ENCODE results near the gene FAM89B. TPM values are rescaled to one million over a fixed set of nuclear protein-coding genes. Genes with fewer than 3 reads are reported as not detected.
A peak's percentile ranks its signal among the peaks of the same experiment; 100 is the strongest.
"Not testable (repeated sequence)": the region's sequence is repeated elsewhere in the genome, so short reads cannot be mapped to it uniquely, and the experiment has no call there.

The FAM89B gene
- total RNA-seq (10 to 100 TPM; 61.2 to 96.7 (median 91.6) TPM), polyA plus RNA-seq (10 to 100 TPM; 34.0 to 63.3 (median 38.4) TPM)

DNA sequence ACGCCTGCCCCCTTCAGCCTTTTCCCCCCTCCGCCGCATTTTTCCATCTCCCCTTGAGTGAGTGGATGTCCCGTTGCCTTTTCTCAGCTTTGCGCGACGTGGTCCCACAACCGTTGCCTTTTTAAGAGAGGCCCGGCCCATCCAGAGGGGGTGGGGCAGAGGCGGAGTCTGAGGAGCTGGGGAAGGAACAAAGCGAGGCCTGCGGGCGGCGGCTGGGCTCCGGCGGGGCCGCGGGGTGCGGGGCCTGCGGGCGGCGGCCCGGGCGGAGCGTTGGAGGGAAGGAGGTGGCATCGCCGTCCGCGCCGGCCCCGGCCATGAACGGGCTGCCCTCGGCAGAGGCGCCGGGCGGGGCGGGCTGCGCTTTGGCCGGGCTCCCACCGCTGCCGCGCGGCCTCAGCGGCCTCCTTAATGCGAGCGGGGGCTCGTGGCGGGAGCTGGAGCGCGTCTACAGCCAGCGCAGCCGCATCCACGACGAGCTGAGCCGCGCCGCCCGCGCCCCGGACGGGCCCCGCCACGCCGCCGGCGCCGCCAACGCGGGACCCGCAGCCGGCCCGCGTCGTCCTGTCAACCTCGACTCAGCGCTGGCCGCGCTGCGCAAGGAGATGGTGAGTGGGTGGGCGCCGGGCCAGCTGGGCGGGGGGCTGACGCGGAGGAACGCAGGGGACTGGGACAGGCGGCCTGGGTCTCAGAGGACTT is at the start of gene FAM89B:
Gene FAM89B, plus strand, starts transcription at position 183 of the 696 bp plus-strand sequence. Its CDS starts 132 bp downstream, at position 315.
- no peak for TF ChIP-seq POLR2A (IDR thresholded peaks at IDR 0.05)
- no peak for TF ChIP-seq EP300 (IDR thresholded peaks at IDR 0.05)
- TF ChIP-seq POLR2AphosphoS5 (IDR thresholded peaks at IDR 0.05) = peak; percentile 46 to 72 (median 60)
- TF ChIP-seq, protein P1, sequence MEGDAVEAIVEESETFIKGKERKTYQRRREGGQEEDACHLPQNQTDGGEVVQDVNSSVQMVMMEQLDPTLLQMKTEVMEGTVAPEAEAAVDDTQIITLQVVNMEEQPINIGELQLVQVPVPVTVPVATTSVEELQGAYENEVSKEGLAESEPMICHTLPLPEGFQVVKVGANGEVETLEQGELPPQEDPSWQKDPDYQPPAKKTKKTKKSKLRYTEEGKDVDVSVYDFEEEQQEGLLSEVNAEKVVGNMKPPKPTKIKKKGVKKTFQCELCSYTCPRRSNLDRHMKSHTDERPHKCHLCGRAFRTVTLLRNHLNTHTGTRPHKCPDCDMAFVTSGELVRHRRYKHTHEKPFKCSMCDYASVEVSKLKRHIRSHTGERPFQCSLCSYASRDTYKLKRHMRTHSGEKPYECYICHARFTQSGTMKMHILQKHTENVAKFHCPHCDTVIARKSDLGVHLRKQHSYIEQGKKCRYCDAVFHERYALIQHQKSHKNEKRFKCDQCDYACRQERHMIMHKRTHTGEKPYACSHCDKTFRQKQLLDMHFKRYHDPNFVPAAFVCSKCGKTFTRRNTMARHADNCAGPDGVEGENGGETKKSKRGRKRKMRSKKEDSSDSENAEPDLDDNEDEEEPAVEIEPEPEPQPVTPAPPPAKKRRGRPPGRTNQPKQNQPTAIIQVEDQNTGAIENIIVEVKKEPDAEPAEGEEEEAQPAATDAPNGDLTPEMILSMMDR (IDR thresholded peaks at IDR 0.05) = no peak
- Histone ChIP-seq H3K4me3 (peak within 1 kb of the TSS; percentile 51 to 99 (median 87)), H3K27ac (peak within 1 kb of the TSS; percentile 91 to 98 (median 98)), H3K36me3 (peaks cover 0 to 5% (median 0%) of the 10 kb centered on the region in 4 donors), H3K4me1 (peaks cover 0 to 75% (median 68%) of the 10 kb centered on the region in 4 donors), H3K27me3 (no peaks in the 10 kb centered on the region), H3K9me3 (no peaks in the 10 kb centered on the region)
- DNase-seq = peak; percentile 97
- intact Hi-C loops (cut with DNase I) = loop anchor here (1.0 to 5.0 kb wide), 5 partner anchors 14 to 285 kb away; partner anchors contain the start of genes CFL1, LTBP3, MAP3K11 and NEAT1
- WGBS, 2 donors = 0% methylated on average over 86 of the region's 86 CpGs

GRCh38 chr11:65522718-65523630 is 49.4 kb upstream of the FAM89B start:
- intact Hi-C loops (cut with DNase I) = loop anchor here (5.0 kb wide), 1 partner anchor 166 kb away; no protein-coding TSS in a partner anchor
- H3K27me3 ChIP-seq, DNase-seq, H3K9me3 ChIP-seq, H3K4me3 ChIP-seq: not testable (repeated sequence)
- 38 to 52% methylated on average over 18 of the region's 18 CpGs for WGBS, 2 donors
- H3K4me1 ChIP-seq = peaks cover 0 to 29% (median 25%) of the 10 kb centered on the region in 4 donors
- peak overlapping the region in 1 of 4 donors; percentile 87 for H3K27ac ChIP-seq
- H3K36me3 ChIP-seq = peaks cover 0 to 20% (median 5%) of the 10 kb centered on the region in 4 donors

- not testable (repeated sequence) for H3K27me3 ChIP-seq, H3K9me3 ChIP-seq, DNase-seq, H3K4me3 ChIP-seq
- H3K36me3 ChIP-seq = peaks cover 0 to 26% (median 5%) of the 10 kb centered on the region in 4 donors
- peaks cover 0 to 29% (median 25%) of the 10 kb centered on the region in 4 donors for H3K4me1 ChIP-seq
- WGBS, 2 donors = 74 to 90% methylated on average over 7 of the region's 7 CpGs
- intact Hi-C loops (cut with DNase I) = loop anchor here (5.0 kb wide), 1 partner anchor 166 kb away; no protein-coding TSS in a partner anchor
- H3K27ac ChIP-seq = peak overlapping the region in 2 of 4 donors; percentile 87 to 97
Observed at GRCh38 chr11:65523631-65523968, 48.7 kb upstream of the FAM89B start.

GRCh38 chr11:65524014-65524740 is 48.2 kb upstream of the FAM89B start:
- Histone ChIP-seq H3K4me1 (peaks cover 0 to 29% (median 25%) of the 10 kb centered on the region in 4 donors), H3K4me3 (peak overlapping the region; percentile 21 to 100 (median 63)), H3K27ac (peak overlapping the region; percentile 74 to 97 (median 82)), H3K27me3 (no peaks in the 10 kb centered on the region), H3K36me3 (peaks cover 0 to 29% (median 6%) of the 10 kb centered on the region in 4 donors), H3K9me3 (no peaks in the 10 kb centered on the region)
- DNase-seq = peak; percentile 86
- no peak for TF ChIP-seq POLR2A (IDR thresholded peaks at IDR 0.05)
- TF ChIP-seq, protein P1 (IDR thresholded peaks at IDR 0.05) = no peak
- no peak for TF ChIP-seq POLR2AphosphoS5 (IDR thresholded peaks at IDR 0.05)
- no peak for TF ChIP-seq EP300 (IDR thresholded peaks at IDR 0.05)
- intact Hi-C loops (cut with DNase I) = loop anchor here (5.0 kb wide), 1 partner anchor 167 kb away; no protein-coding TSS in a partner anchor
- 29 to 45% methylated on average over 12 of the region's 12 CpGs for WGBS, 2 donors

All from sigmoid colon (tissue), 7 donors.